GM12874 (cell line): ENCODE results near the gene BRD3.

Source experiments
- CTCF ChIP-seq: IDR thresholded peaks from 2 replicates; pipeline ENCODE4 v1.5.1; 2011; ENCODE audit warnings: low read depth, mild to moderate bottlenecking, control low read depth, low read length, moderate library complexity; ENCODE audit not compliant: insufficient read depth

The BRD3 gene

GRCh38 chr9:134055981-134056461 lies 11.8 kb downstream of the BRD3 start:
- TF ChIP-seq CTCF, result no peak

- no peak for TF ChIP-seq CTCF
Observed at GRCh38 chr9:134054891-134055811, 12.7 kb downstream of the BRD3 start.

- TF ChIP-seq CTCF, result no peak
Observed at GRCh38 chr9:134053941-134054761, 13.7 kb downstream of the BRD3 start.

- no peak for TF ChIP-seq CTCF
Observed at GRCh38 chr9:134053401-134053871, 14.4 kb downstream of the BRD3 start.

- TF ChIP-seq CTCF, result no peak
Observed at GRCh38 chr9:134052941-134053340, 14.9 kb downstream of the BRD3 start.

GRCh38 chr9:134052491-134052890 lies 15.3 kb downstream of the BRD3 start:
- TF ChIP-seq CTCF, result no peak

GRCh38 chr9:134051319-134051718 lies 16.5 kb downstream of the BRD3 start:
- TF ChIP-seq CTCF, result no peak
